ENCODE measurements around the gene PRKCE.

Gene PRKCE

GRCh38 chr2:46076875-46077274 is 425.4 kb downstream of the PRKCE start:
- DNase-seq (ENCODE audit: low read depth): no peak

- no peak for DNase-seq (ENCODE audit: low read depth)
Measured at GRCh38 chr2:46077522-46078107, 426.1 kb downstream of the PRKCE start.

- DNase-seq (ENCODE audit: low read depth): no peak
Measured at GRCh38 chr2:46079985-46080560, 428.6 kb downstream of the PRKCE start.

- DNase-seq (ENCODE audit: low read depth): no peak
Measured at GRCh38 chr2:46082531-46083485, 431.3 kb downstream of the PRKCE start.

DNA sequence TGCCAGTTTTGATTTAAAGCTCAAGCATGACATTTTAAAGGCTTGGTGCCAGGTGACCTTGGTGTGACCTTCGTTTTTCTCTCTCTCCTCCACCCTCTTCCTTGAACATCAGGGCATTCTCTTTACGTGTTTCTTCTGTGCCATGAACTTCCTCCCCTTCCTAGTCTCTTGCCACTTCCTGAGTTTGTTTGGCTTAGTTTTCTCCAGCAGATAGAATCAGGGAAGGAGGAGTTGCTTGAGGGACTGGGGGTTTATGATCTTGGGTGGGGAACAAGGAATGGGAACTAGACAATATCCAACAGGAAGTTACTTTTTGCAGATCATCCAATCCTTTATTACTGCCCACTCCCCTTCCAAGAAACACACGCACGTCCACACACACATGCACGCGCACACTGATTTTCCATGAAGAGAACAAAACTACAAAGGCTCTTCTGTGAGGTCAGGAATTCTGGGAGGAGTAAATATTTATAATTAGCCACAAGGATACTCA is 435.1 kb downstream of the PRKCE start:
- no peak for DNase-seq (ENCODE audit: low read depth)

- no peak for DNase-seq (ENCODE audit: low read depth)
Measured at GRCh38 chr2:46087492-46087891, 436.0 kb downstream of the PRKCE start.

- DNase-seq (ENCODE audit: low read depth): no peak
Measured at GRCh38 chr2:46091004-46091403, 439.5 kb downstream of the PRKCE start.

GRCh38 chr2:46091961-46092667 is 440.6 kb downstream of the PRKCE start:
- no peak for DNase-seq (ENCODE audit: low read depth)

GRCh38 chr2:46094689-46095088 is 443.2 kb downstream of the PRKCE start:
- no peak for DNase-seq (ENCODE audit: low read depth)

DNA sequence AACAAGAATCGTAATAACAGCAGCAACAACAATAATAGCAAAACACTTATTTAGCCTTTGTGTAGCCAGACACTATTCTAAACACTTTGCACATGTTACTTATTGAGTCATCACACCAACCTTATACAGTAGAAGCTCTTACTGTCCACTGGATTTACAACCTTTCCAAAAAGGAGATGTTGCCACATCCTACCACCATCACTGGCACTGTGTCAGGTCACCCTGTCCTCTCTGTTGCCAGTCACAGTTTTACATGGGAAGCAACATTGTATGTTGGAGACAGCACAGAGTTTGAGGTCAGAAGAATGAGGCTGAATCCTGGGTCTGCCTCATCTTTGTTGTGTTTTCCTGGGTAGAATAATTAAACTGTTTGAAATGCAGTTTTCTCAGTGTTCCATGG is 444.4 kb downstream of the PRKCE start:
- DNase-seq (ENCODE audit: low read depth): no peak

GRCh38 chr2:46096260-46096659 is 444.8 kb downstream of the PRKCE start:
- DNase-seq (ENCODE audit: low read depth): no peak

DNA sequence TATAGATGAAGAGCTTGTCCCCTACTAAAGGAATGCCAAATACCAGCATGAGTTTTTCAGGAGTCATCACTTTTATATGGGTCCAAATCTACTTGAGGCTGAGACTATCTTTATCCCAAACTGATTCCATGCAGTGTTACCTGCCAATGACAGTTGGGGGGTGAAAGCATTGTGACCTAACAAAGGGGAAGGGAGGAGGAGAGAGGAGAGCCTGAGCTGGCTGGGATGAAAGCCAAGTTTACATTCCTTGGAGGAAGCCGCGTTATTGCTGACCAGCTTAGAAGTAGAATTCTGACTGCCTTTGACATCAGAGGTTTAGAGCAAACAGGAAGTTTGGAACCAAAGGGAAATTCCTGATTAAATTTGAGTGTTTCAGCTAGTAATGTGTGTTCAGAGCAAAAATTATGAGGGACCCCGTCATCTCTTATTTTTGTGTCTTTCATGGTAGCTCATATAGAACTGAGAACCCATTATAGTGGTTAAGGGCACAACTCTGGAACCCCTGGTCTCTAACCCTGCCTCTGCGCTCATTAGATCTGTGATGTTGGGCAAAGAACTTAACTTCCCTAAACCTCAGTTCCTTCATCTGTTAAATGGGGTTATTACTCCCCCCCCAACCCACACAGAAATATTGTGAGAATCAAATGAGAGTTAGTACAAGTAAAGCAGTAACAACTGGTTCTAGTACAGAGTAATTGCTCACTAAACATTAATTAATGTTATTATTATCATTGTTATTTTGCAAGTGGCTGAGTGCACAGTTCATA is 446.4 kb downstream of the PRKCE start:
- peak; percentile 92 for DNase-seq (ENCODE audit: low read depth)

DNA sequence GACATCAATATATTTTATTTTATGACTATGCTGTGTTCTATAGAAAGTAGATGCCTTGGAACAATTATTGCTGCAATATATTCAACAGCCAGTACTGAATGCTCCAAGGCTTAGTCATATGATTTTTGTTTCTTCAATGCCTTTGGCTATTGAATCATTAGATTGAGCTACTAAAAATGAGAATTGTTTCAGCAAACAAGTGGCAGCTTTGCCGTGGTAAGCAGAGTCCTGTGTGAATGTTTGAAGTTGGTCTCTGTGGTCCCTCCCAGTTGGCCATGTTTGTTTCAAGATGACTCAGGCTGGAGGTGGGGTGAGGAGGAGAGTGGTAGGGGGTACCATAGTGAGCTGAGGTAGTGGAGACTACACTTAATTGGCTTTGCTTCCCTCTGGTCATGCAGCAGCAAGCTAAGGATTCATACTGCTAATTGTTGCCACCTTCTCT is 447.2 kb downstream of the PRKCE start:
- no peak for DNase-seq (ENCODE audit: low read depth)

DNA sequence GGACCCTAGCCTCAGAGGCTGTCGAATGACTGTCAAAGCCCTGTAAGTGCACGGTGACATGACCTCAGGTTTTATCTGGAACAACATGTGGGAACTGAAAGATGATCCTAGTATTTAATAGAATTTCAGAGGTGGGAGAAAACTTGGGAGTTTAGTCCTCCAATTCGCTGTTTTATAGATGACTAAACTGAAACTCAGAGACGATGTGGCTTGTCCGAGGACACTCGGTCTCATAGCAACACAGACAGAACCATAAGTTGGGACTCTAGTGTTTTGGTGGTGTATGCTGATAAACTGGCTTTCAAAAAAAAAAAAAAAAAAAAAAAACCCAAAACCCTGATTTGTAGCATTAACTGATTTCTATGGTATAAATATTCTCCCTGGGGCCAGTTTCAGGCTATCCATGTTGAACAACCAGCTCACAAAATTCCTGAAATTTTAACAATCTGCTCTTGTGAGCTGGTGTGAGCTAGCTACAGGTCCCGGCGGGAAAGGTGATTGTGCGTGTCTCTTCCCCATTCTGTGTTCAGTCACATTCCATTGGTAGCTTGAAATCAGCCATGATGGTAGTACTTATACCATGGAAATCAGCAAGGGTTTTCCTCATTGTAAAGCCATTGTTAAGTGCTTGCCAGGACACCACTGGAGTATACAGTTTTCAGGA is 450.2 kb downstream of the PRKCE start:
- DNase-seq (ENCODE audit: low read depth): no peak

GRCh38 chr2:46106690-46107089 is 455.2 kb downstream of the PRKCE start:
- no peak for DNase-seq (ENCODE audit: low read depth)

DNA sequence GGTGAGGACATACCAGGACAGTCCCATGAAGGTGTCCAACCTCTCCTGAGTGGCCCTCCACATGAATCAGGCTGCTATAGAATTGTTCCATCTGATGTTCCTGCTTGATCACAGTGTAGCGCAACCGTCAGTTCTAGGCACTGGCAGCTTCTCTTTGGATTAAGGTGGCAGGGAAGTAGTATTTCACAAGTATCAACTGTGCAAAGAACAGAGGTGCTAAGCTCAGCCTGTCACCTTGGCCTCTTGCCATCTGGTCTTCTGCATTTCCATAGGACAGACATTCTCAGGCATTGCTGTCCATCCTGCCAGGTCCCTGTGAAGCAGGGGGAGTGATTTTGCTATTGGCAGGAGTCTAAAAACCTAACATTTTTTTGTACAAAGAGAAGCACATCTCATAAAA is 463.5 kb downstream of the PRKCE start:
- DNase-seq (ENCODE audit: low read depth): no peak

DNA sequence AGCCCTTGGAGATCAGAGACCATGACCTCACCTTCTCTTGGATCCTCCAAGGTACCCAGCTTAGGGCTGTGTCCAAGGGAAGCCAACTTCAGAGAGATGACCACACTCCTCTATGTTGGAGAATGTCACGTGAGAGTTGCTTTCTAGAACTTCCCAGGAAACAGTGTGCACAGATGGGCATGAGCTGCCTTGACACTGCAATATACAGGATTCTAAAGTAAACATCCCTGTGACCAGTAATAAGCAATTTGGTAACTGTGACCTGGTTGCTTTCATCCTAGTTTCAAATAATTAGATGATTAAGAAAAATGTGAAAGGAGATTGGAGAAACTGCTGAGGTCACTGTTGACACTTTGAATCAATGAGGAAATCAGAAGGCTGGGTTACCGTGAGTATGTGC is 464.7 kb downstream of the PRKCE start:
- no peak for DNase-seq (ENCODE audit: low read depth)

GRCh38 chr2:46116553-46116991 is 465.1 kb downstream of the PRKCE start:
- DNase-seq (ENCODE audit: low read depth): no peak

GRCh38 chr2:46117379-46117778 is 465.9 kb downstream of the PRKCE start:
- DNase-seq (ENCODE audit: low read depth): peak; percentile 59

DNA sequence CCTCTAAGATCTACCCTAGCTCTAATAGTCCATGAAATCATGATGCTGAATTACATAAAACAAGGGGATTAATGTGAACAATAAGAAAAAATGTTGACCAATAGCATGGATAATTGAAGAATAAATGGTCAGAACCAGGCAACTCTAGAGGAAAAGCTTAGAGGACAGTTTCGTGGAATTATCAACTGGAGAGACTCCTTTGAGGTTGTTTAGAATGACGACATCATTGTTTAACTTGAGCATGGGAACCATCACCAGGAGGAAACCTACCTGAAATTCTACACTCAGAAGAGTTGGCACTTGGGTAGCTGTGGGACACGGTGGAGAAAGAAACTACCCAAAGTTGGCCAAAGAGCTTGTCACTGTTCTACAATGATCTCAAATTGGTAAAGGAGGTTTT is 466.5 kb downstream of the PRKCE start:
- DNase-seq (ENCODE audit: low read depth): no peak

All from HS-27A (cell line).